Liver (tissue), 9 donors: ENCODE measurements around the gene PSAT1. TPM values are rescaled to one million over a fixed set of nuclear protein-coding genes. Genes with fewer than 3 reads are reported as not detected.

Source experiments
- DNase-seq: peaks from one replicate; pipeline ENCODE4 v3.0.0-alpha.2; 2017; ENCODE audit warnings: low spot score
- H3K27ac ChIP-seq, 2 donors: one replicate each; pipeline ENCODE4 v1.7.0; 2013; ENCODE audit warnings: inconsistent platforms in 2 of 2, low read length in 2 of 2, control low read depth in 1 of 2, low read depth in 1 of 2, mild to moderate bottlenecking in 1 of 2
- H3K27me3 ChIP-seq, 4 donors: one replicate each; pipeline versions ENCODE4 v1.6.1 to v1.7.0; 2013; ENCODE audit warnings: low read length in 3 of 4, inconsistent platforms in 1 of 4, mild to moderate bottlenecking in 1 of 4, moderate library complexity in 1 of 4; ENCODE audit not compliant: control insufficient read depth in 4 of 4, insufficient read depth in 4 of 4
- H3K36me3 ChIP-seq, 4 donors: one replicate each; pipeline versions ENCODE4 v1.6.1 to v1.7.0; 2013; ENCODE audit warnings: low read length in 3 of 4, mild to moderate bottlenecking in 3 of 4, low read depth in 1 of 4, moderate library complexity in 1 of 4; ENCODE audit not compliant: control insufficient read depth in 4 of 4, insufficient read depth in 3 of 4
- H3K4me1 ChIP-seq, 4 donors: one replicate each; pipeline versions ENCODE4 v1.6.1 to v1.7.0; 2013; ENCODE audit warnings: low read length in 3 of 4, mild to moderate bottlenecking in 3 of 4, moderate library complexity in 1 of 4; ENCODE audit not compliant: control insufficient read depth in 4 of 4, insufficient read depth in 4 of 4
- H3K4me3 ChIP-seq, 3 donors: one replicate each; pipeline versions ENCODE4 v1.6.1 to v1.7.0; 2013; ENCODE audit warnings: low read length in 3 of 3, control low read depth in 1 of 3, low read depth in 1 of 3, mild to moderate bottlenecking in 1 of 3
- H3K9ac ChIP-seq, 2 donors: one replicate each; pipeline ENCODE4 v1.7.0; 2013; ENCODE audit warnings: low read length in 2 of 2, mild to moderate bottlenecking in 2 of 2, moderate library complexity in 2 of 2, control low read depth in 1 of 2, low read depth in 1 of 2
- H3K9me3 ChIP-seq, 4 donors: one replicate each; pipeline versions ENCODE4 v1.6.1 to v1.7.0; 2013; ENCODE audit warnings: low read length in 3 of 4; ENCODE audit not compliant: control insufficient read depth in 4 of 4
- ATF3 ChIP-seq: IDR thresholded peaks from 2 replicates; pipeline ENCODE4 v1.6.1; 2016; ENCODE audit warnings: antibody characterized with exemption
- CTCF ChIP-seq: fragments of 150-350 bp; IDR thresholded peaks from 2 replicates; pipeline ENCODE4 v1.5.1; 2017; ENCODE audit warnings: improper control_type of control experiment, low read depth, low read length; ENCODE audit not compliant: missing input control
- EGR1 ChIP-seq, 2 donors: IDR thresholded peaks; 2 replicates each; pipeline ENCODE4 v1.6.1; 2016 to 2018; ENCODE audit warnings: antibody characterized with exemption in 2 of 2, low read depth in 2 of 2
- FOXA1 ChIP-seq: IDR thresholded peaks from 2 replicates; pipeline ENCODE4 v1.6.1; 2016; ENCODE audit warnings: antibody characterized with exemption
- FOXA2 ChIP-seq: IDR thresholded peaks from 2 replicates; pipeline ENCODE4 v1.6.1; 2016; ENCODE audit warnings: antibody characterized with exemption
- GABPA ChIP-seq, 2 donors: IDR thresholded peaks in 1 of 2; conservative IDR thresholded peaks in 1 of 2; 2 replicates each; pipeline ENCODE4 v1.6.1; 2016; ENCODE audit warnings: antibody characterized with exemption in 2 of 2, mild to moderate bottlenecking in 1 of 2, moderate library complexity in 1 of 2
- HNF4A ChIP-seq, 2 donors: conservative IDR thresholded peaks; 2 replicates each; pipeline ENCODE4 v1.6.1; 2016; ENCODE audit warnings: antibody characterized with exemption in 2 of 2, mild to moderate bottlenecking in 2 of 2
- HNF4G ChIP-seq: IDR thresholded peaks from 2 replicates; pipeline ENCODE4 v1.6.1; 2016; ENCODE audit warnings: antibody characterized with exemption
- JUND ChIP-seq, 2 donors: IDR thresholded peaks; 2 replicates each; pipeline ENCODE4 v1.6.1; 2016; ENCODE audit warnings: antibody characterized with exemption in 2 of 2
- MAX ChIP-seq: IDR thresholded peaks from 2 replicates; pipeline ENCODE4 v1.6.1; 2016; ENCODE audit warnings: antibody characterized with exemption
- NR2F2 ChIP-seq: IDR thresholded peaks from 2 replicates; pipeline ENCODE4 v1.6.1; 2016; ENCODE audit warnings: antibody characterized with exemption
- RAD21 ChIP-seq, 2 donors: IDR thresholded peaks; 2 replicates each; pipeline ENCODE4 v1.6.1; 2016; ENCODE audit warnings: antibody characterized with exemption in 2 of 2, mild to moderate bottlenecking in 2 of 2
- REST ChIP-seq: IDR thresholded peaks from 2 replicates; pipeline ENCODE4 v1.6.1; 2016; ENCODE audit warnings: antibody characterized with exemption, mild to moderate bottlenecking
- RXRA ChIP-seq, 2 donors: IDR thresholded peaks; 2 replicates each; pipeline ENCODE4 v1.6.1; 2017 to 2018; ENCODE audit warnings: antibody characterized with exemption in 2 of 2, mild to moderate bottlenecking in 1 of 2
- SP1 ChIP-seq: IDR thresholded peaks from 2 replicates; pipeline ENCODE4 v1.6.1; 2018; ENCODE audit warnings: antibody characterized with exemption, mild to moderate bottlenecking
- TAF1 ChIP-seq: conservative IDR thresholded peaks from 2 replicates; pipeline ENCODE4 v1.6.1; 2016; ENCODE audit warnings: antibody characterized with exemption, mild to moderate bottlenecking
- YY1 ChIP-seq: IDR thresholded peaks from 2 replicates; pipeline ENCODE4 v1.6.1; 2016; ENCODE audit warnings: antibody characterized with exemption, mild to moderate bottlenecking
- ZBTB33 ChIP-seq: IDR thresholded peaks from 2 replicates; pipeline ENCODE4 v1.6.1; 2016; ENCODE audit warnings: antibody characterized with exemption
- WGBS: extraction: QIAGEN DNeasy Blood & Tissue Kit; methylation state at CpG from one replicate; pipeline ENCODE4 v1.1.7; 2013; 5-methylcytosine and 5-hydroxymethylcytosine counted together
- polyA plus RNA-seq, 2 donors: library from polyadenylated mRNA; stranded (reverse) in 1 of 2; unstranded in 1 of 2; fragments of 200-250 nt in 1 of 2; fragments of >200 nt in 1 of 2; fragmentation: Nextera tagmentation in 1 of 2; extraction: Ambion mirVana in 1 of 2; gene quantifications; one replicate each; pipeline versions ENCODE4 v1.2.1 to v1.2.3, GENCODE V29; 2013 to 2015
- total RNA-seq, 2 donors: library from RNA; depleted of rRNA; stranded (reverse); fragments of >200 nt; gene quantifications; one replicate each; pipeline ENCODE4 v1.2.3, GENCODE V29; 2014
- donor health status: healthy.
- donor health status: healthy.
- donor health status: healthy.
- donor health status: healthy.
- donor health status: healthy.

PSAT1 gene
- total and polyA plus RNA-seq, 4 donors, result 28.0 to 156 (median 66.8) TPM

GRCh38 chr9:78332381-78332780 lies 35.5 kb downstream of the PSAT1 start:
- no peak for DNase-seq
- WGBS, result 32% methylated on average over 3 of the region's 3 CpGs

More at GRCh38 chr9:78332381-78332780, 35.5 kb downstream of the PSAT1 start:
- Histone ChIP-seq H3K9ac (no peak overlapping the region), H3K4me3 (no peak overlapping the region), H3K36me3 (peaks cover 0 to 8% (median under 1%) of the 10 kb centered on the region in 4 donors), H3K27ac (no peak overlapping the region), H3K9me3 (no peaks in the 10 kb centered on the region), H3K27me3 (no peaks in the 10 kb centered on the region), H3K4me1 (peaks cover 0 to 16% (median 7%) of the 10 kb centered on the region in 4 donors)
- TF ChIP-seq GABPA (IDR thresholded peaks at IDR 0.05 in 1 of 2, conservative IDR thresholded peaks at IDR 0.05 in 1 of 2), result no peak
- no peak for TF ChIP-seq FOXA2
- TF ChIP-seq YY1, result no peak
- TF ChIP-seq NR2F2, result peak; percentile 8
- TF ChIP-seq REST, result no peak
- peak; percentile 55 to 70 for TF ChIP-seq RXRA (IDR thresholded peaks at IDR 0.05)
- TF ChIP-seq CTCF, result no peak
- TF ChIP-seq SP1, result peak; percentile 13
- TF ChIP-seq ATF3, result peak; percentile 42
- no peak for TF ChIP-seq HNF4G
- TF ChIP-seq EGR1 (IDR thresholded peaks at IDR 0.05; ENCODE audit: low read depth in 2 of 2), result no peak
- TF ChIP-seq ZBTB33, result no peak
- peak in 1 of 2 donors; percentile 82 for TF ChIP-seq JUND (IDR thresholded peaks at IDR 0.05)
- no peak for TF ChIP-seq RAD21 (IDR thresholded peaks at IDR 0.05)
- TF ChIP-seq TAF1, result no peak
- peak; percentile 32 to 70 for TF ChIP-seq HNF4A (conservative IDR thresholded peaks at IDR 0.05)
- TF ChIP-seq MAX, result no peak
- no peak for TF ChIP-seq FOXA1
